K562 treated with DMSO at 1 percent for 12 hours (cell line): Measurements from ENCODE around the gene TUG1. TPM values are rescaled to one million over a fixed set of nuclear protein-coding genes. Genes with fewer than 3 reads are reported as not detected.

Experiments
- total RNA-seq: library from RNA; unstranded; fragments of 300-600 nt; gene quantifications from 2 replicates; pipeline ENCODE4 v1.2.3, GENCODE V29; 2022; ENCODE audit not compliant: insufficient read depth

Gene TUG1
- 9.1 and 48.2 TPM in 2 replicates for total RNA-seq

DNA sequence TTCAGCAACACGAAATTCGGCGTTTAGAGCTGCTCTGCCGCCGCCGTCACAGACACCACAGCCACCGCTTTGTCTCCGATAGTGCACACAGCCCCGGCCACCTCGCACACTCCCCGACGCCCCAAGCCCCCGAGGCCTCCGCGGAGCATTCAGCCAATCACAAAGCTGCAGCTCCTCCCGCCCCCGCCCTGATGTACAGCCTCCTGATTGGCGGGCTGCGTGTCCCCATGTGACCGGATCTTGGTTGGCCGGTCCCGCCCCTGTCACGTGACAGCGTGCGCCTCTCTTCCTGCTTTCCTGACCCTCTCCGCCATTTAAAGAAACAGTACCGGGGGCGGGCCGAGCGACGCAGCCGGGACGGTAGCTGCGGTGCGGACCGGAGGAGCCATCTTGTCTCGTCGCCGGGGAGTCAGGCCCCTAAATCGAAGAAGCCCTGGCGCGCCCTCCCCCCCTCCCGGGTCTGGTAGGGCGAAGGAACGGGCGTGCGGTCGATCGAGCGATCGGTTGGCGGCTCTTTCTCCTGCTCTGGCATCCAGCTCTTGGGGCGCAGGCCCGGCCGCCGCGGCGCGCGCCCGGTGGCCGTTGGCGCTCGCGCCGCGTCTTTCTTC lies at the start of gene TUG1:
TUG1 (plus strand) TSS at position 342 of the 608 bp plus-strand sequence.

DNA sequence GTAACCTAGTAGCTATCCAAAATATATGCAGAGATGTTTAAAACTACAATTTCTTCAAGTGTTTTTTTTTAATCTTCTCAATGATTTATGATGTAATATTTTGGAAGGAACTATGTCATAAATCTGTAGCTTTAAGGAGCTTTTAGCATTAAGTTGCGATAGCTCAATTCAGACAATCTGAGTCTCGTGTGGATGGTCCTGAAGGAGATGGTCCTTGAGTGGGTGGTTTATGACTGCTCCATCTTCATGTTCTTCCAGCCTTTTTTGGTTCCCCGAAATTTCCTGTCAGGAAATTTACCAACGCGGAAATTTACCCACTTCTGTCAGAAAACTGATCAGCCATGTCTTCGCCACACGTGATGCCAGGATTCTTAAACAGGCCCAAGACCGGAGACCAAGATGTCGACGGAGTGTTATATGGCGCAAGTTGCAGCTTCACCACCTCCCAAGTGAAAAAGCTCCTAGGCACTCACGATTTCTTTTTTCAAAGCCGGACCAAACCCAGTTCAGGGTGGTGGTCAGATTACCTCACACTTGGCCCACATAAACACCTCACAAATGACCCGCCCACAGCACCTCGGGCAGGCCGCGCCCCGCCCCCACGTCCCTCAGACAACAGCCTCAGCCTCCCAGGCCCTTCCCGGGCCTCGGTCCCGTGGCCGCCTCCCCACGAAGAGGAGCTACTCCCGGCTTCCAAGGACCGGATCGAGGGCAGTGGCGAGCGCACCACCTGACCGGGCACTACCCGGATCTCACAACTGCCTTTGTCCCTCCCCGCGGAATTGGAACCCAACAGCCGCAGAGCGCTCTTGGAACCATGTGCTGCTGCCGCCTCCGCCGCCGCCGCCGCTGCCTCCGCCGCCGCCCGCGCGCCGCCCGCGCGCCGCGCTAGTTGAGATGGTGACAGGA lies 796 bp upstream of the TUG1 start, which contains the start of gene MORC2:
MORC2 (minus strand) TSS at position 760 of the 909 bp plus-strand sequence. CDS start 885 bp downstream, outside the sequence.

Other genes with a start within 250 kb of the TUG1 start
- 11.3 and 19.0 TPM in 2 replicates for gene MORC2, start 491 bp upstream of the TUG1 start, total RNA-seq
- 27.8 and 42.3 TPM in 2 replicates for gene SMTN, start 112.1 kb downstream of the TUG1 start, total RNA-seq
- 61.9 and 124 TPM in 2 replicates for gene SELENOM, start 138.3 kb downstream of the TUG1 start, total RNA-seq
- 23.7 and 24.6 TPM in 2 replicates for gene INPP5J, start 153.7 kb downstream of the TUG1 start, total RNA-seq
- gene PLA2G3, start 171.2 kb downstream of the TUG1 start, total RNA-seq = 0.83 TPM in 1 of 2 replicates, not detected in the other
- gene RNF185, start 190.9 kb downstream of the TUG1 start, total RNA-seq = 15.3 and 25.5 TPM in 2 replicates
- 7.3 and 13.9 TPM in 2 replicates for gene LIMK2, start 243.0 kb downstream of the TUG1 start, total RNA-seq